ENCODE data around the gene CDKN3.
"Not testable (repeated sequence)": the region's sequence is repeated elsewhere in the genome, so short reads cannot be mapped to it uniquely, and the experiment has no call there.

CDKN3 gene

GRCh38 chr14:54425068-54425467 is 28.3 kb downstream of the CDKN3 start:
- no peak for DNase-seq

- no peak for DNase-seq
Measured at GRCh38 chr14:54425537-54426274, 28.9 kb downstream of the CDKN3 start.

GRCh38 chr14:54427871-54428270 is 31.1 kb downstream of the CDKN3 start:
- DNase-seq = no peak

- no peak for DNase-seq
Measured at GRCh38 chr14:54428527-54428926, 31.7 kb downstream of the CDKN3 start.

- no peak for DNase-seq
Measured at GRCh38 chr14:54435500-54435981, 38.7 kb downstream of the CDKN3 start.

GRCh38 chr14:54437954-54438353 is 41.1 kb downstream of the CDKN3 start:
- not testable (repeated sequence) for DNase-seq

- DNase-seq = no peak
Measured at GRCh38 chr14:54438703-54439102, 41.9 kb downstream of the CDKN3 start.

GRCh38 chr14:54440037-54440436 is 43.2 kb downstream of the CDKN3 start:
- no peak for DNase-seq

GRCh38 chr14:54440476-54440872 is 43.7 kb downstream of the CDKN3 start:
- DNase-seq = peak; percentile 7

GRCh38 chr14:54440873-54441868 is 44.4 kb downstream of the CDKN3 start, which contains the start of gene CNIH1:
Gene CNIH1, minus strand, starts transcription at chr14:54441374. Its CDS starts 47 bp downstream, at chr14:54441327.
- DNase-seq = peak; percentile 92

GRCh38 chr14:54442961-54443360 is 46.2 kb downstream of the CDKN3 start:
- DNase-seq = not testable (repeated sequence)

- DNase-seq = no peak
Measured at GRCh38 chr14:54443981-54444380, 47.2 kb downstream of the CDKN3 start.

GRCh38 chr14:54444681-54445080 is 47.9 kb downstream of the CDKN3 start:
- no peak for DNase-seq

- no peak for DNase-seq
Measured at GRCh38 chr14:54446161-54446693, 49.4 kb downstream of the CDKN3 start.

GRCh38 chr14:54447231-54447692 is 50.5 kb downstream of the CDKN3 start:
- peak; percentile 5 for DNase-seq

GRCh38 chr14:54450535-54450934 is 53.7 kb downstream of the CDKN3 start:
- no peak for DNase-seq

- no peak for DNase-seq
Measured at GRCh38 chr14:54451121-54451601, 54.4 kb downstream of the CDKN3 start.

- DNase-seq = no peak
Measured at GRCh38 chr14:54451961-54452360, 55.2 kb downstream of the CDKN3 start.

GRCh38 chr14:54453252-54453651 is 56.4 kb downstream of the CDKN3 start:
- DNase-seq = no peak

- not testable (repeated sequence) for DNase-seq
Measured at GRCh38 chr14:54453990-54454389, 57.2 kb downstream of the CDKN3 start.

GRCh38 chr14:54455363-54455762 is 58.6 kb downstream of the CDKN3 start:
- no peak for DNase-seq

GRCh38 chr14:54456820-54457608 is 60.2 kb downstream of the CDKN3 start:
- not testable (repeated sequence) for DNase-seq
